GM10266 (cell line): ENCODE results near the gene TCIRG1.
A peak's percentile ranks its signal among the peaks of the same experiment; 100 is the strongest.

Experiments
- DNase-seq: peaks from one replicate; pipeline ENCODE4 v3.0.0; 2012; ENCODE audit errors: extremely low spot score
- TF ChIP-seq, protein P1 (sequence below): IDR thresholded peaks from 2 replicates; pipeline ENCODE4 v1.5.1; 2012; ENCODE audit warnings: mild to moderate bottlenecking, low read depth; ENCODE audit not compliant: control insufficient read depth, insufficient read depth; ENCODE audit errors: missing control alignments

TCIRG1 gene

DNA sequence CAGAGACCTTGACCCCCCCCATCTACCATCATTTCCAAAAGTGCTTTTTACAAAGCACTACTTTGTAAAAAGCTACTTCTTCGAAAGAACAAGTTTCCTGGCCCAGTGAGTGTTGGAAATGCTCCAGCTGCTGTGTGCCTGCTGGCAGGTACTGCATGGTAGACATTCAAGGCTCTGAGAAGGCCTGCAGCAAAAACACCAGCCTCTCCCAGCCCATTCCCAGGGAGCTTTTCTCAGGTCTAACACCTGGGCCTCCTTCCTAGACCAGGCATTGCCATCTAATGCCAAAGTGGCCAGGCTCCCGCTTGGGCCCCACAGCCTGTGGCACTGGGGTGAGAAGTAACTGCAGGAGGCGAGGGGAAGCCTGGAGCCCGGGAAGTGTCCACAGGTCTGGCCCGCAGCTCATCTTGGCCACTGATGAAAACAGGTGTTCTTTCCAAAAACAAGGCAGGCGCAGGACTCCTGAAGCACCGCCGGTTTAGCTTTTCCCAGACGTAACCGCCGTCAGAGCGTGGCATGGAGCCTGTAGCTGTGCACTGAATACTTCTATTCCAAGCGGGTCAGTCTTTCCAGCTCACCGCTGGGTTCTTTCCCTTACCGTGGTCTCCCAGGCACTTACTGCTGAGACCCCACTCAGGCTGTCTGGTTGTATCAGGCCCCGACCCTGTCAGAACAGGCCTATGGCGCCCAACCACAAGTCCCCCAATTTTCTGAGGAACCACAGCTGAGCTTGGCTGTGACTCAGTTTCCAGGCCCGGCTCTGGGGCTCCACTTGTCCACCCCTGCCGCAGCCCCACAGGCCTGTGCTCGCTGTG, 1.2 kb upstream of the TCIRG1 start:
- TF ChIP-seq, protein P1, sequence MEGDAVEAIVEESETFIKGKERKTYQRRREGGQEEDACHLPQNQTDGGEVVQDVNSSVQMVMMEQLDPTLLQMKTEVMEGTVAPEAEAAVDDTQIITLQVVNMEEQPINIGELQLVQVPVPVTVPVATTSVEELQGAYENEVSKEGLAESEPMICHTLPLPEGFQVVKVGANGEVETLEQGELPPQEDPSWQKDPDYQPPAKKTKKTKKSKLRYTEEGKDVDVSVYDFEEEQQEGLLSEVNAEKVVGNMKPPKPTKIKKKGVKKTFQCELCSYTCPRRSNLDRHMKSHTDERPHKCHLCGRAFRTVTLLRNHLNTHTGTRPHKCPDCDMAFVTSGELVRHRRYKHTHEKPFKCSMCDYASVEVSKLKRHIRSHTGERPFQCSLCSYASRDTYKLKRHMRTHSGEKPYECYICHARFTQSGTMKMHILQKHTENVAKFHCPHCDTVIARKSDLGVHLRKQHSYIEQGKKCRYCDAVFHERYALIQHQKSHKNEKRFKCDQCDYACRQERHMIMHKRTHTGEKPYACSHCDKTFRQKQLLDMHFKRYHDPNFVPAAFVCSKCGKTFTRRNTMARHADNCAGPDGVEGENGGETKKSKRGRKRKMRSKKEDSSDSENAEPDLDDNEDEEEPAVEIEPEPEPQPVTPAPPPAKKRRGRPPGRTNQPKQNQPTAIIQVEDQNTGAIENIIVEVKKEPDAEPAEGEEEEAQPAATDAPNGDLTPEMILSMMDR: no peak
- no peak for DNase-seq

DNA sequence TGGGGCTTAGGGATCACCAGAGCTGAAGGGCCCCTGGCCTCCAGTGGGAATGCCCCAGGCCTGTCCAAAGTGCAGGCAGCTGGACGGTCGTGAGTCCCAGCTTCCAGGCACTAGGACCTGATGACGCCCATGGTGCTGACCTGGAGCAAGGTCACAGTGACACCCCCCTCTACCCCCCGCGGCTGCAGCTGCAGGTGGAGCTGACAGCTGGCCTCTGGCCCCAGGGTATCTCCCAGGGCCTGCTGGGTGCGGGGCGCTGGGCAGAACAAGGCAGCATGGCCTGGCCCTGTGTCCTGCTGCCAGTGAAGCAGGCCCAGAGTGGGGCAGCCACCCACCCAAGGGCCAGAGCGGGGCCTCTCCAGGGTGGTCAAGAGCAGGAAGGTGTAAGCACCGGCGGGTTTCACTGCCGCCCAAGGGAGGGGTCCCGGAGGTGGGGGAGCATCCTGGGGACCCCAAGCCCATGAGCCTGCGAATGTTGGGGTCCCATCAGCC, 553 bp upstream of the TCIRG1 start:
- TF ChIP-seq, protein P1: no peak
- no peak for DNase-seq

DNA sequence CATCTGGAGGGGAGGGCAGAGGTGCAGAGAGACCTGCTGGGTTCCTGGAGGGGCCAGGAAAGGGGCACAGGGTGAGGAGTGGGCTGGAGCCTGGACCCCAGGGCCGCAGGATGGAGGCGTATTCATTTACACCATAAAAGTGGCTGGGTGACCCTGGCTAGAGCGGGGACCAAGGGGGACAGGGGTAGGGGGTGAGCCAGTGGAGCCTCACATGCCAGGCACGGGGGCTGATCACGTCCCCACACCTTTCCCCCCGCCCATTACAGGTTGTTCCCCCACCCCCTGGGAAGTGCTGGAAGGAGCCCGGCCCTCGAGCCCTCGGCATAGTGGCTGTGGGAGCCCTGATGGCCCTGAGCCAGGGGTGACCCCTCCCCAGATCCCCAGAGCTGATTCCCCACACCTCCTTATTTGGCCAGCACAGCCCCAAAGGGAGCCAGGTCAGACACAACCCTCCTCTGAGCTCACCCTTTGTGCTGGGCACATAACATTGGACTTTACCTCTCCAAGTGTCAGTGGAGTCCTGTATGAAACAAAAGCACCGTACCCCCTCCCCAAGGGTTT, 781 bp downstream of the TCIRG1 start:
- DNase-seq: no peak
- TF ChIP-seq, protein P1: no peak

DNA sequence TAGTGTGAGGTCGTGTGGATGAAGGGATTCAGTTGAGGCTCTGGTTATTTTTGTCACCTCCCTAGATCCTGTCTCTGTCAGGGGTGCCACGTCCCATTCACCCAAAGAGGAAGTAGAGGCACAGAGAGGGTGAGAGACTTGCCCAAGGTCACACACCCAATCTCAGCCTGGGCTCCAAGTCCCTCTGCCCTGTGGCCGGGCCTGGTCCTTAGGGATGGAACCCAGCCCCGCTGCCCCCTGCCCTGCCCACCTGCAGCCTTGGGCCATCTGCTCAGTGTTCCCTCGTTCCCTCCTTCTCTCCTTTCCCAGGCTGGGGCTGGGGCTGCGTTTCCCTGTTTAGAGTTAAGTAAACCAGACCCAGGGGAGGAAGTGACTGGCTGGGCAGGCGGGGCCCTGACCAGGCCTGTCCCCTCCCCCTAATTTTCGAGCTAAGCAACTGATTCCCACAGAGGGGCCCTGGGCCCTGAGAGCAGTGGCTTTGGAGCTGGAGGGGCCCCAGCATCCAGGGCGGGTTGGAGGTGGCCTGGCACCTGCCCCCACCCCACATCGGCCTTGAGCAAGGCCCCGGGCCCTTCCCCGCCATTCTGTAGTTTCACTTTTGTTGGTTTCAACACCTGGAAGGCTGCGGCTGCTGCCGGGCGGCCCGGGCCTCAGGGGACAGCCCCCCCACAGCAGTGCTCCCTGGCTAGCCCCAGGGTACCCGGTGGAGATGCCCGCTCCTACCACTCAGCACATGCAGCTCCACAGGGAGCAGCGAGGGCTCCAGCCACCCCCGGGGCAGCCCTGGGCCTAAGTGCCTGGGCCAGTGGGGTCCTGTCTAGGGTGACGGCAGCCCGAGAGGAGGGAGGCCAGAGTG, 1.5 kb downstream of the TCIRG1 start:
- TF ChIP-seq, protein P1: no peak
- peak; percentile 89 for DNase-seq

DNA sequence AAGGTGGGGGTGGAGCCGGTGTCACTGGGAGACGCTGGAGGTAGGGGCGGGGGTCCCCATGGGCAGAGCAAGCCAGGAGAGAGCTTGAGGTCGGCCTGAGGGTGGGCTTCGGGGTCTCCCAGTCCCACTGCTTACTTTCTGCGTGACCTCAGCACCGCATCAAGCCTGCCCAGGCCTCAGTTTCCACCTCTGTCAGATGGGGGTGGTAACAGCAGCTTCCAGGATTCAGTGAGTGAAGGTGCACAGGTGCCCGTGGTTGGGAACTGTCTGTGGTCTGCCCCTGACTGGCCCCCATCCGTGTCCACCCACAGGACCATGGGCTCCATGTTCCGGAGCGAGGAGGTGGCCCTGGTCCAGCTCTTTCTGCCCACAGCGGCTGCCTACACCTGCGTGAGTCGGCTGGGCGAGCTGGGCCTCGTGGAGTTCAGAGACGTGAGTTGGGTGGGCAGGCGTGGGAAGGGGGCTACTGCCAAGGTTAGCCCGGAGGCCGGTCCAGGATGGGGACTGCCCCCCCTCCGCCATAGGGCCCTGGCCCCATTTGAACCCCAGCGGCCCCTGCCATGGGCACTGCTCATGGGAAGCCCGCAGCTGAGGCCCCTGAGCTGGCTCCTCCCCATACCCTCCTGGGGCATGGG, 2.2 kb downstream of the TCIRG1 start:
- TF ChIP-seq, protein P1: no peak
- DNase-seq: no peak

DNA sequence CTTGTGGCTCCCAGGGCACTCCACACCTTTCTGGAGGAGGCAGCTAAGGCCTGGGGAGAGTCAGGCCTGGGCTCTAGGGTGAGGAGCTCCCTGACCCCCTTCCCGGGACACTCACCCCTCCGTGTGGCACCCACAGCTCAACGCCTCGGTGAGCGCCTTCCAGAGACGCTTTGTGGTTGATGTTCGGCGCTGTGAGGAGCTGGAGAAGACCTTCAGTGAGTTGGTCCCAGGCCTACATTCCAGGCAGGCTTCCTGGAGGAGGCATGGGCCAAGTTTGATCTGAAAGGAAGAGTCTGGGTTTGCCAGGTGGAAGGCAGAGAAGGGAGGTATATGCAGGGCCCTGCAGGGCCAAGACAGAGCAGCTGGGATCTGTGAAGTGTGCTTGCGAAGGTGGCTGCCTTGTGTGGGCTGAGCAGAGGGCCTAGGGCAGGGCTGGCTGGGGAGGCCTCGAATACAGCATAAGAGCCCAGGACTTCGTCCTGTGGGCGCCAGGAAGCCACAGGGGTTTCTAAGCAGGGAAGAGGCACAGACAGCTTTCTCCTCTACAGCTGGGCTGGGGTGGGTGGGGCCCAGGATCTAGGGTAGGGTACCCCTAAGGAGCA, 2.9 kb downstream of the TCIRG1 start:
- DNase-seq: no peak
- TF ChIP-seq, protein P1: no peak
